ENCODE measurements around the gene DDX53.

- TF ChIP-seq POLR2A (IDR thresholded peaks at IDR 0.05) = no peak
- no peak for TF ChIP-seq CTCF (IDR thresholded peaks at IDR 0.05)
These were observed 25.1 kb upstream of the DDX53 start for GRCh38 chrX:22974616-22975015.
